Skeletal muscle cell (primary cell): ENCODE results near the gene CRHR1.
A peak's percentile ranks its signal among the peaks of the same experiment; 100 is the strongest.
"Not testable (repeated sequence)": the region's sequence is repeated elsewhere in the genome, so short reads cannot be mapped to it uniquely, and the experiment has no call there.

Experiments
- DNase-seq: peaks from one replicate; pipeline ENCODE4 v3.0.0-alpha.2; 2010; ENCODE audit warnings: low read depth
- H3K4me3 ChIP-seq: 2 replicates; pipeline ENCODE4 v1.5.1; 2011; ENCODE audit warnings: low read depth, mild to moderate bottlenecking, control low read depth, low read length, moderate library complexity

Gene CRHR1

DNA sequence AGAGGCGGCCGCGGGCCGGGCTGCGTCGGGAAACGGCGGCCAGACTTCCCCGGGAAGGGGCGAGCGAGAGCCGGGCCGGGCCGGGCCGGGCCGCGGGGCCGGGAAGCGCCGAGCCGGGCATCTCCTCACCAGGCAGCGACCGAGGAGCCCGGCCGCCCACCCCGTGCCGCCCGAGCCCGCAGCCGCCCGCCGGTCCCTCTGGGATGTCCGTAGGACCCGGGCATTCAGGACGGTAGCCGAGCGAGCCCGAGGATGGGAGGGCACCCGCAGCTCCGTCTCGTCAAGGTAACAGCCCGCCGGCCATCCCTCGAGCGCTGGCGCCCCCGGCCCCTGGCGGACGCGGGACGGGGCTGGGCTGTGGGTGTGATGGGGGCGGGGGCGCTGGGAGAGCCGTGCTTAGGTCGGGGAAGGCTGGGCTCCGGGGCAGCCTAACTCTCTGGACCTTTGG is at the start of gene CRHR1:
TSS of gene CRHR1 (plus strand) at position 28 of the 448 bp plus-strand sequence. CDS start at position 253, 225 bp downstream.
- peak within 1 kb of the TSS; percentile 30 for H3K4me3 ChIP-seq
- no peak for DNase-seq

GRCh38 chr17:45734598-45734997 is 49.5 kb upstream of the CRHR1 start:
- DNase-seq: no peak
- H3K4me3 ChIP-seq: no peak overlapping the region

GRCh38 chr17:45735488-45735887 is 48.6 kb upstream of the CRHR1 start:
- DNase-seq: no peak
- no peak overlapping the region for H3K4me3 ChIP-seq

GRCh38 chr17:45739786-45740185 is 44.3 kb upstream of the CRHR1 start:
- DNase-seq: no peak
- no peak overlapping the region for H3K4me3 ChIP-seq

DNA sequence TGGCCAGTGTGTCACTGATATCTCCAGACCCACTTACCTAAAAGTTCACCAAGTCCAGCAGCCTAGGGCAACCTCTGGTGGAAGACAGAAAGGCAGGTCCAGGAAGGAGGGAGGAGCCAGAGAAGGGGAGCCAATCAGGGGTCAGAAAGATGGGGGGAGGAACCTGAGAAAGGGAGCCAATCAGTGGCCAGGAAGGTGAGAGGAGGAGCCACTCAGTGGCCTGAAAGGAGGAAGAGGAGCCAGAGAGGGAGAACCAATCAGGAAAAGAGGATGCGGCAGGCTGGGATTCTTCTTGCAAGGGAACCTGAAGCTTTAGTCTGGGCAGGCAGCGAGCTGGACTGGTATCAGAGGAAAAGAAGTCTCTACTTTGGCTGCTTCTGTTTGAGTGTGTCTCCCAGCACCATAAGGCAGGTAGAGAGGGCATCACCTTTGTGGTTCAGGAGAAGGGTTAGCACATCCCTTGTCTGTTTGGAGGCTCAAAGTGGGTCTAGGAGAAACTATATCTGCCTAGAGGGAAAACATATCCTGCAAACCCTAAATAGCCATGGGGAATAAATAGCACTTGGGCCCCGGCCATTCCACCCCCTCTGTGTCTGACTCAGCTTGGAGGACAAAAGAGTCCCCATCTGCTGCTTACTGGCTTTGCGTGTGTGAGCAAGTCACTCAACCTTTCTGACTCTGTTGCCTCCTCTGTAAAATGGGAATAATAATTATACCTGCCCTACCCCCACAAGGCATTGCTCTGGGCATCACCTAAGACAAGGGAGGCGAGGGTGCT is 43.4 kb upstream of the CRHR1 start:
- H3K4me3 ChIP-seq: no peak overlapping the region
- DNase-seq: no peak

DNA sequence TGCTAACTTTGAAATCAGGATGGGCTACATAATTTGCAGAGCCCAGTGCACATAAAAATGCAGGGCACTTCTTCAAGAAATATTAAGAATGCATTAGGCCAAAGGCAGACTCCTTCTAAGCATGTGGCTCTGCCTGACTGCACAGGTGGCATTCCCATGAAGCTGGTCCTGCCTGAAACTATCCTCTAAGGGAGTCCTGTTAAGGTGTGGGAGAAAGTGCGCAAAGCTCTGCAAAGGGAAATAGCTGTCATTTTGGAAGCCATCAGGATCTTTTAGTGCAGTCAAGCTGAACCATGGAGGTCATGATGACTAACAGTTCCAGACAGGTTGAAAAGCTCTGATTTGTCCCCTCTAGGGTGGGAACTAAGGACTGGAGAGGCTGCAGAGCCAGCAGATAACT is 41.9 kb upstream of the CRHR1 start:
- H3K4me3 ChIP-seq: no peak overlapping the region
- no peak for DNase-seq

DNA sequence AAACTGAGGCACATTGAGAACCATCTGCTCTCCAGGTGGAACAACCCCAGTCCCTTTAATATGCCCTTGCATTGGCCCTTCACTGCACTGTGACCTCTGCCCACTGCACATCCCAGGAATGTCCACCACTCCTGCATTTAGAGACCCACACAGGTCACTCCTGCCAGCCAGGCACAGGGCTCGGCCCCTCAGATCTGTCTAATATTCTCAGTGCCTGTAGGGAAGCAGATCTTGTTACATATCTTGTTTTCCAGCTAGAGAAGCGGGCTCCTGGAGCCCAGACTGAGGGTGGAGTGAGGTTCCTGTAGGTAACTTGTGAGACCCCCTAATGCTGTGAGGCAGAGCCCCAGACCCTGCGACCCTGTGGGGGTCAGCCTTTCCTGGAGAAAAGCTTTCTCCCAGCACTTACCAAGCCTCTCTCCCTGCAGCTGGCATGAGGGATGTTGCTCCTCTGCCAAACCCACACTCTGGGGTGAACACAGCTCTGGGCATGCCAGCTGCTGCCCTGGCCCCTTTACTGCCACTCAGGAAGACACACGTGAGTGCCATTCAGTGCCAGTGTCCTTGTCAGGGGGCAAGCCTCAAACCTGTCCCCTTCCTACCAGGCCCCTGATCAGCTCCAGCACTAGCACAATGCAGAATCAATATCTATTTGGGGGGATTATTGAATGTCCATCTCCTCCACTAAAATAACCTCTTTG is 40.3 kb upstream of the CRHR1 start:
- H3K4me3 ChIP-seq: no peak overlapping the region
- DNase-seq: no peak

GRCh38 chr17:45744826-45745225 is 39.3 kb upstream of the CRHR1 start:
- not testable (repeated sequence) for H3K4me3 ChIP-seq, DNase-seq

DNA sequence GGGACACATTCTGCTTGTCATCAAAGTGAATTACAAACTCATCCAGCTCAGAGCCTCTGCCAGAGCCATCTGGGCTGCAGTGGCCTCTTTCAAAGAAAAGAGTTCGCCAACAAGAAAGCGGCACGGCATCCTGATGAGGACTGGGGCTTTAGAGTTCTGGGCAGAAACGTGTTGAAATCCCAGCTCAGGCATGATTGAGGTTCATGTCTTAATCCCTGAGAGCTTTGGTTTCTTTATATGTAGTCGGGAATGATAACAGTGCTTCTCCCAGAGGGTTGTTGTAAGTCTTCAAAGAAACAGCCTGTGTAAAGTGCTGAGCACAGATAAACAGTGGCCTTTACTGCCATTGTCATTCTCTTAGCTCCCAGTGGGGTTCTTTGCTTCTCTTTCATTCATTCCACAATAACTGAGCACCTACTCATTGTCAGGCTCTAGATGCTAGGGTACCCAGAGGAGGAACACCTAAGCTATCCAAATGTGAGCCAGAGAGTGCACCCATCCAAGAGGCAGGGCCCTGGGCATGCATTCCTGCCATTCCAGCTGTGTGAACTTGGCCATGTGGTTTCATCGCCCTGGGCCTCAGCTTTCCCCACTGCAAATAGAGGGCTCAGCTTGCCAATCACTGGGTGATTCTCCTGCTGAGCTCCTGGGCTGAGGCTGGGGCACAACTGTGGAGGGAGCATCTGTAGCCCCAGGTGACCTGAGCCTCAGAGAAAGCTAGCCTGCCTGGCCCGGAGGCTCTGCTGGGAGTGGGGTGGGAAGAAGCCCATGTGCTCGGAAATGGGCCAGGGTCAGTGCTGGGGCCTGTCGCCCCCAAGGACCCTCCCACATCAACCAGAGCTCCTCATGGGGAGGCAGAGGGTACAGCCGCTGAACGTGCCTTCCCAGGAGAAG is 38.3 kb upstream of the CRHR1 start:
- H3K4me3 ChIP-seq: no peak overlapping the region
- no peak for DNase-seq

DNA sequence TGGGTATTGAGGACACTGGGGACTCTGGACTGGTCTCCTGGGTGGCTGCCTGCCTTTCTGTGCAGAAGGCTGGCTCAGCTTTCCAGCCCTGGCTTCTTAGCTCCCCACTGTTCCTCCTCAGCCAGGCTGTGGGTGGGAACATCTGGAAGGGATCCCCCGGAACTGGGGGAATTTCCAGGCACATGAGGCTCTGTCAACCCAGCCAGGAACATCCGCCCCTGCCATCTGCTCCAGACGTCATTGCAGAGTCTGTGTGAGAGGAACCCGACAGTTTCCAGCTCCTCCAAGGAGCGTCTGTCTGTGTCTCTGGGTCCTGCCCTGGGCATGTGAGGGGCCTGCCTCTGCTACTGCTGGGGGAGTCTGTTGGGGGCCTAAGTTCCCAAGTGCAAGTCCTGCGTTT is 36.2 kb upstream of the CRHR1 start:
- H3K4me3 ChIP-seq: no peak overlapping the region
- DNase-seq: no peak

- no peak for DNase-seq
- no peak overlapping the region for H3K4me3 ChIP-seq
Observed at GRCh38 chr17:45748731-45749310, 35.3 kb upstream of the CRHR1 start.

- DNase-seq: no peak
Observed at GRCh38 chr17:45749831-45750335, 34.2 kb upstream of the CRHR1 start.

GRCh38 chr17:45750779-45751440 is 33.2 kb upstream of the CRHR1 start:
- no peak for DNase-seq
- no peak overlapping the region for H3K4me3 ChIP-seq

More at GRCh38 chr17:45749831-45750335, 34.2 kb upstream of the CRHR1 start:
- H3K4me3 ChIP-seq: no peak overlapping the region

DNA sequence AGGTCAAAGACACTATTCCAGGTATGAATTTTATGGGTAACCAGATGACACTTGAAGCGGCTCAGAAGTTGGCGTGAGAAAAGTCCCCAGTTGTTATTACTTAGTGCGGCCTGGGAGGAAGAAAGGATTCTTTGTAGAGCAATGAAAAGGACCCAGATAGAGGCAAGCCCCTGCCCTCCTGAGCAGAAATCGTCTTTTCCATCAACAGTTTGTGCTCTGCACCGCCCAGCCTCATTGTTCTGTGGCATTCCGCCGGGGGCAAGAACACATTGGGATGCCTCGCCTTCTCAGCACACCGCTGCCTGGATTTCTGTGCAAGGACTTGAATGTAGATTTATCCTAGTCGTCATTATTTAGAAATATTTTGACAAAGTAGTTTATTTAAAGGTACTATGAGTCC is 32.7 kb upstream of the CRHR1 start:
- no peak overlapping the region for H3K4me3 ChIP-seq
- no peak for DNase-seq

- no peak for DNase-seq
- no peak overlapping the region for H3K4me3 ChIP-seq
Observed at GRCh38 chr17:45752246-45752645, 31.9 kb upstream of the CRHR1 start.

GRCh38 chr17:45753645-45754225 is 30.4 kb upstream of the CRHR1 start:
- DNase-seq: no peak
- no peak overlapping the region for H3K4me3 ChIP-seq

DNA sequence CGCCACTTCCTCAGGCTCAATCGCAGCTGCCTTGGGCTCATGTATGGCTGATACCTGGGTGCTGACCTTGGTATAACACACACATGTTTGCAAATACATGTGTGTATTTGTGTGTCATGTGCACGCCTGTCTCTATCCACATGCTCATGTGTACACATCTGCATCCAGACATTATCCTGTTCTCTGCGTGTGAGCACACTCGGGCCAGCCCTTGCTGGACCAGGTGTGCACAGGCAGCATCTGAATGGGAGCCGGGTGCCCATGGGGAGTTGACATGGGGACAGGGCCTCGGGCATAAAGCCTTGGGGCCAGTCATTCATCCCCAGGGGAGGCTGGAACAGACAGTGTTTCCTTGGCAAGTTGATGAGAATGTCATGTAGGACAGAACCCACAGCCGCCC is 29.1 kb upstream of the CRHR1 start:
- no peak for DNase-seq
- H3K4me3 ChIP-seq: no peak overlapping the region

DNA sequence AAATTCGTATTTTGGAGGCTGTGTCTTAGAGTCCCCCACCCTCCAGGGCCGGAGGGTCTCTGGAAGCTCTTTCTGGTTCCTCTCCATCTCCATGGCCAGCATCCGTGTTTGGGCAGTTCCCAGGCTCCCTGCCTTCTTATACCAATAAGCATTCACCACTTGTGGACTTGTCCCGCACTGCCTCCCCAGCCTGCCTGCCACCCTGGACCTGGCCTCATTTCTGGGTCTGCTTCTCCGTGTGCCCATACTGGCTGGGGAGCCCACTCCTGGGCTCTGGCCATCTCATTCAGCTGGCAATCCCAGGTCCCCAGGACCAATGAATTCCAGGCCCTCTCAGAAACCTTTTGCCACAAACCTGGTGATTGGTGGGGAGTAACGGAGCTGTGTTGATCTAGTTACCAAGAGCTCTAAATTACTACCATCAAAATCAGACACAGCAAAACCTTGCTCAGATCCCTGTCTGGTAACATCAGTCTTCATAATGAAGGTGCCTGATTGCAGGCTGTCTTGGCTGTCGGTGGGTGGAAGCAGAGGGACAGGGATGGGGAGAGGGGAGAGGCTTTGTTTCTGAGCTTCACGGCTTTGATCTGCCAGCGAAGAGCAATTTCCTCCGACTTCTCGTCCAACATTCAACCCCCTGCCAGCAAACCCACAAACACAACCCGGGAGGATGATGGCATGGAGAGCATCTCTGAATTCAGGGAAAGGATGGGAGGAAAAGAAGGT is 27.7 kb upstream of the CRHR1 start:
- no peak overlapping the region for H3K4me3 ChIP-seq
- DNase-seq: no peak
